GM08714 (cell line): Measurements from ENCODE around the gene RNF123.

Experiments
- H3K4me3 ChIP-seq: fragments of 200-500 bp; sonication (Bioruptor generic); 2 replicates; pipeline ENCODE4 v1.5.1; 2014; ENCODE audit warnings: mild to moderate bottlenecking, low read length, inconsistent platforms
- ZNF274 ChIP-seq: IDR thresholded peaks from 2 replicates; pipeline ENCODE4 v1.6.1; 2012; ENCODE audit warnings: mild to moderate bottlenecking, low read depth, low read length

Gene RNF123

DNA sequence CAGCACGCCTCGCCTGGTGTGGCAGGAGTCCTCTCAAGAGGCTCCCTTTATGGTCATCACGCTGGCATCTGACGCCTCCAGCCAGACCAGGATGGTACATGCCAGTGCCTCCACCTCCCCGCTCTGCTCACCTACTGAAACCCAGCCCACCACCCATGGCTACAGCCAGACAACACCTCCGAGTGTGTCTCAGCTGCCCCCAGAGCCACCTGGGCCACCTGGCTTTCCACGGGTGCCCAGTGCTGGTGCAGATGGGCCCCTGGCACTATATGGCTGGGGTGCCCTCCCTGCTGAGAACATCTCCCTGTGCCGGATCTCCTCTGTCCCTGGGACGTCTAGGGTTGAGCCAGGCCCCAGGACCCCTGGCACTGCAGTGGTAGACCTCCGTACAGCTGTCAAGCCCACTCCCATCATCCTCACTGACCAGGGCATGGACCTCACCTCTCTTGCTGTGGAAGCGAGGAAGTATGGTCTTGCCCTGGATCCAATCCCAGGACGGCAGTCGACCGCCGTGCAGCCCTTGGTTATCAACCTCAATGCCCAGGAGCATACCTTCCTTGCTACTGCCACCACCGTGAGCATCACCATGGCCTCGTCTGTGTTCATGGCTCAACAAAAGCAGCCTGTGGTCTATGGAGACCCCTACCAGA, 35.1 kb upstream of the RNF123 start:
- TF ChIP-seq ZNF274: no peak
- no peak overlapping the region for H3K4me3 ChIP-seq

DNA sequence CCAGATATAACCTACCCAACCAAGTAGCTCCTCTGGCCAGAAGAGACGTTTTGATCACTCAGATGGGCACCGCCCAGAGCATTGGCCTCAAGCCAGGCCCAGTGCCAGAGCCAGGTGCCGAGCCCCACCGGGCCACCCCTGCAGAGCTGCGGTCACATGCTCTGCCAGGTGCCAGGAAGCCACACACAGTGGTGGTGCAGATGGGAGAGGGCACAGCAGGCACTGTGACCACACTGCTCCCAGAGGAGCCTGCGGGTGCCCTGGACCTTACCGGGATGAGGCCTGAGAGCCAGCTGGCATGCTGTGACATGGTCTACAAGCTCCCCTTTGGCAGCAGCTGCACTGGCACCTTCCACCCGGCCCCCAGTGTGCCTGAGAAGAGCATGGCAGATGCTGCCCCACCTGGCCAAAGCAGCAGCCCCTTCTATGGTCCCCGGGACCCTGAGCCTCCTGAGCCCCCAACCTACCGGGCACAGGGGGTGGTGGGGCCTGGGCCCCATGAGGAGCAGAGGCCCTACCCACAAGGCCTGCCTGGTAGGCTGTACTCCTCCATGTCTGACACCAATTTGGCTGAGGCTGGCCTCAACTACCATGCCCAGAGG, 34.3 kb upstream of the RNF123 start:
- TF ChIP-seq ZNF274: no peak

DNA sequence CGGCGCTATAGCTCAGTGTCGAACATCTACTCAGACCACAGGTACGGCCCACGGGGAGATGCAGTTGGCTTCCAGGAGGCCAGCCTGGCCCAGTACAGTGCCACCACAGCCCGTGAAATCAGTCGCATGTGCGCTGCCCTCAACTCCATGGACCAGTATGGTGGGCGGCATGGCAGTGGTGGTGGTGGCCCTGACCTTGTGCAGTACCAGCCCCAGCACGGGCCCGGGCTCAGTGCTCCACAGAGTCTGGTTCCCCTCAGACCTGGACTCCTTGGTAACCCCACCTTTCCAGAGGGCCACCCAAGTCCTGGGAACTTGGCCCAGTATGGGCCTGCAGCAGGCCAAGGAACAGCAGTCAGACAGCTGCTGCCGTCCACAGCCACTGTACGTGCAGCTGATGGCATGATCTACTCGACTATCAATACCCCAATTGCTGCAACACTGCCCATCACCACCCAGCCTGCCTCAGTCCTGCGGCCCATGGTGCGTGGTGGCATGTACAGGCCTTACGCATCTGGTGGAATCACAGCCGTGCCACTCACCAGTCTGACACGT, 33.5 kb upstream of the RNF123 start:
- H3K4me3 ChIP-seq: no peak overlapping the region
- no peak for TF ChIP-seq ZNF274

More for the DNA sequence above, 34.3 kb upstream of the RNF123 start:
- no peak overlapping the region for H3K4me3 ChIP-seq

DNA sequence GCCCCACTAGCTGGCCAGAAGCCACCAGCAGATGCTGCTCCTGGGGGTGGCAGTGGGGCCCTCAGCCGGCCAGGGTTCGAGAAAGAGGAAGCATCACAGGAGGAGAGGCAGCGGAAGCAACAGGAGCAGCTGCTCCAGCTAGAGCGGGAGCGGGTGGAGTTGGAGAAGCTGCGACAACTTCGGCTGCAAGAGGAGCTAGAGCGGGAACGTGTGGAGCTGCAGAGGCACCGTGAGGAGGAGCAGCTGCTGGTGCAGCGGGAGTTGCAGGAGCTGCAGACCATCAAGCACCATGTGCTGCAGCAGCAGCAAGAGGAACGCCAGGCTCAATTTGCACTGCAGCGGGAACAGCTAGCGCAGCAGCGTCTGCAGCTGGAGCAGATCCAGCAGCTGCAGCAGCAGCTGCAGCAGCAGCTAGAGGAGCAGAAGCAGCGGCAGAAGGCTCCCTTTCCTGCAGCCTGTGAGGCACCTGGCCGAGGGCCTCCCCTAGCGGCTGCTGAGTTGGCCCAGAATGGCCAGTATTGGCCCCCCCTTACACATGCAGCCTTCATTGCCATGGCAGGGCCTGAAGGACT, 32.7 kb upstream of the RNF123 start:
- no peak overlapping the region for H3K4me3 ChIP-seq
- TF ChIP-seq ZNF274: no peak

DNA sequence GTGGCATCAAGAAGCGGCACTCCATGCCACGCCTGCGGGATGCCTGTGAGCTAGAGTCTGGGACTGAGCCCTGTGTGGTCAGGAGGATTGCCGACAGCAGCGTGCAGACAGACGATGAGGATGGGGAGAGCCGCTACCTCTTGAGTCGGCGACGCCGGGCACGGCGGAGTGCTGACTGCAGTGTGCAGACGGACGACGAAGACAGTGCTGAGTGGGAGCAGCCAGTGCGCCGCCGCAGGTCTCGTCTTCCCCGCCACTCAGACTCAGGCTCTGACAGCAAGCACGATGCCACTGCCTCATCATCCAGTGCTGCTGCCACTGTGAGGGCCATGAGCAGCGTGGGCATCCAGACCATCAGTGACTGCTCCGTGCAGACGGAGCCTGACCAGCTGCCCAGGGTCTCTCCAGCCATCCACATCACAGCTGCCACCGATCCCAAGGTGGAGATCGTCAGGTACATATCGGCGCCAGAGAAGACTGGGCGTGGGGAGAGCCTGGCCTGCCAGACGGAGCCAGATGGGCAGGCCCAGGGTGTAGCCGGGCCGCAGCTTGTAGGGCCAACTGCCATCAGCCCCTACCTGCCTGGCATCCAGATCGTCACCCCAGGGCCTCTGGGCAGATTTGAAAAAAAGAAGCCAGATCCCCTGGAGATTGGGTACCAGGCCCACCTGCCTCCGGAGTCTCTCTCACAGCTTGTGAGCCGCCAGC, 32.0 kb upstream of the RNF123 start:
- H3K4me3 ChIP-seq: no peak overlapping the region
- no peak for TF ChIP-seq ZNF274

DNA sequence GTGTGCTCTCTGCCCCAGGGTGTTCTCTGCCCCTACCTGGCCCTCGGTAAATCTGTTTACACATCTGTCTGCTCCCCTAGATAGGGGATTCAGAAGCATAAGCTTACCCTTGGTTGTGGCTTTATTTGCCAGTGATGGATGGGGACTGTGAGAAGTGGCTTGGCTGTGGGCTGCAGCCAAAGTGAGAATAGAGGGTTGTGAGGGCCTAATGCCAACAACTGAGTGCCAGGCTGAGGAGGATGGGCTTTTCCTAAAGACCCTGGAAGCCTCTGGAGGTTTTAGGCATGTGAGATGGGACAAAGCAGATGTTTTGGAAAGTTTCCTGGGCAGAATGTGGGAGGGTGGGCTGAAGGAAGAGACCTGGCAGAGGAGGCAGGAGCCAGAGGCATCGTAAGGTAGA, 30.6 kb upstream of the RNF123 start:
- TF ChIP-seq ZNF274: no peak
- H3K4me3 ChIP-seq: no peak overlapping the region

DNA sequence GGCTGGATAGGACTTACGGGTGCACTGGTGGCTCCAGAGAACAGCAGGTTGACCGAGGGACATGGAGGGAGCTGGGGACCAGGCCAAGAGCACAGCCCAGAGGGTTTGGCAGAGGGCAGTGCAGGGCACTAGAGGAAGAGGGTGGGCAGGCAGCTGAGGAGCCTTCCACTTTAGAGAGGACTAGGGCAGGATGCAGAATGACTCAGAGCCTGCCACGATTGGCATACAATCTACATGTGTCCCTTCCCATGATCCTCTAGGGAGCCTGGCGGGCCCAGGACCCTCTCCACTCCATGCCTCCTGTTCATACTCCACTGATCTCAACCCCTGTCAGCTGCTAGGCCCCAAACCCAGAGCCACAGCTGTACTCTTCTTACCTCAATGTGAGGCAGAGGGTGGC, 29.6 kb upstream of the RNF123 start:
- no peak overlapping the region for H3K4me3 ChIP-seq
- TF ChIP-seq ZNF274: no peak

DNA sequence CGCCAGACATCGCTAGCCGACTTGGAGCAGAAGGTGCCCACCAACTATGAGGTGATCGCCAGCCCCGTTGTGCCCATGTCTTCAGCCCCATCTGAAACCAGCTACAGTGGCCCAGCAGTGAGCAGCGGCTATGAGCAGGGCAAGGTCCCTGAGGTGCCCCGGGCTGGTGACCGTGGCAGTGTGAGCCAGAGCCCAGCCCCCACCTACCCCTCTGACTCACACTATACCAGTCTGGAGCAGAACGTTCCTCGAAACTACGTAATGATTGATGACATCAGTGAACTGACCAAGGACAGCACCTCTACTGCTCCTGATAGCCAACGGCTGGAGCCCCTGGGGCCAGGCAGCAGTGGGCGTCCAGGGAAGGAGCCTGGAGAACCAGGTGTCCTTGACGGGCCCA, 28.1 kb upstream of the RNF123 start:
- no peak for TF ChIP-seq ZNF274
- H3K4me3 ChIP-seq: no peak overlapping the region

DNA sequence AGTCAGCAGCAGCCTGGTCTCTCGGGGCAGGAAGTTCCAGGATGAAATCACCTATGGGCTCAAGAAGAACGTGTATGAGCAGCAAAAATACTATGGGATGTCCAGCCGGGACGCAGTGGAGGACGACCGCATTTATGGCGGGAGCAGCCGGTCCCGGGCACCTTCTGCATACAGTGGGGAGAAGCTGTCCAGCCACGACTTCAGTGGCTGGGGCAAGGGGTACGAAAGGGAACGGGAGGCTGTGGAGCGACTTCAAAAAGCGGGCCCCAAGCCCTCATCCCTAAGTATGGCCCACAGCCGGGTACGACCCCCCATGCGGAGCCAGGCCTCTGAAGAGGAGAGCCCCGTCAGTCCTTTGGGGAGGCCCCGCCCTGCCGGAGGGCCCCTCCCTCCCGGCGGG, 27.3 kb upstream of the RNF123 start:
- no peak overlapping the region for H3K4me3 ChIP-seq
- TF ChIP-seq ZNF274: no peak

DNA sequence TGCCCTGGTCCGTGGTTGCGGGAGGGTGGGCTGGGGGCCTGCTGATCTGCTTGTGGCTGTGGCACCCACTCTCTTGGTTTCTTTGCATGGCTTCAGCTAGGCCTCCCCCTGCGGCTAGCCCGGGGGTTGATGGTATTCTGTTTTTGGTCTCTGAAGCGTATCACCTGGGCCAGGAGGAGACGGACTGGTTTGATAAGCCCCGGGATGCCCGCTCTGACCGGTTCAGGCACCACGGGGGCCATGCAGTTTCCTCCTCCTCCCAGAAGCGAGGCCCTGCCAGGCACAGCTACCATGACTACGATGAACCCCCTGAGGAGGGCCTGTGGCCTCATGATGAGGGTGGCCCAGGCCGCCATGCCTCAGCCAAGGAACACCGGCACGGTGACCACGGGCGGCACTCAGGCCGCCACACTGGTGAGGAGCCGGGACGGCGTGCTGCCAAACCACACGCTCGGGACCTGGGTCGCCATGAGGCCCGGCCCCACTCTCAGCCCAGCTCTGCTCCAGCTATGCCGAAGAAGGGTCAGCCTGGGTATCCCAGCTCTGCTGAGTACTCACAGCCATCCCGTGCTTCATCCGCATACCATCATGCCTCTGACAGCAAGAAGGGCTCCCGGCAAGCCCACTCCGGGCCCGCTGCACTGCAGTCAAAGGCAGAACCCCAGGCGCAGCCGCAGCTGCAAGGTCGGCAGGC, 26.5 kb upstream of the RNF123 start:
- H3K4me3 ChIP-seq: no peak overlapping the region
- TF ChIP-seq ZNF274: no peak

DNA sequence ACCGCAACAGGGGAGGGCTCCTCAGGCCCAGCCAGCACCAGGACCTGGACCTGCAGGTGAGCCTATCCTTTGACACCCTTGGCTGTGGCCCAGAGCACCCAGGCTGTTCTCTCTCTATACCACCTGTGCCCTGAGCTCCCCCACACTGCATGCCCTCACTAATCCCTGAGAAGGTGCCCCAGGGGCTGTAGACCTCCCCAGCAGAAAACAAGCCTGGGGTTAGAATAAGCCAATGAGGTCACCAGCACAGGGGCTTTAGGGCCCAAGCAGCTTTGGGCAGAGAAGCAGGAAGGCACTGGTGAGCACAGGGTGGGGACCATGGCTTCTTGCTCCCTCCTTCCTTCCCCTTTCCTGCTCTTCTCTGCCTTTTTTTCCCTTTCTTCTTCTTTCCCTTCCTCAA, 25.5 kb upstream of the RNF123 start:
- no peak for TF ChIP-seq ZNF274
- H3K4me3 ChIP-seq: no peak overlapping the region

DNA sequence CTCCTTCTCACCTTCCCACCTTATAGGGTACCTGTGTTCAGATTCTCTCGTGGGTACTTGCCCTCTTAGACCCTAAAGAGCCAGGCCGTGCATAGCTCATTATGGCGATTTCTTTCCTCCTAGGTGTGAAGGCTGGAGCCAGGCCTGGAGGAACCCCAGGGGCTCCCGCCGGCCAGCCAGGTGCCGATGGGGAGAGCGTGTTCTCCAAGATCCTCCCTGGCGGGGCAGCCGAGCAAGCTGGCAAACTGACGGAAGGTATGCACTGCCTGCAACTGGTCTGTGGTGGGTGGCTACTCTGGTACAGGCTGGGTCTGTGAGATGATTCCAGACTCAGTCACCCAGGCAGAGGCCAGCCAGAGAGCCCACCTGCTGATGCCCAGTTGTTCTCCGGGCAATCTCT, 25.1 kb upstream of the RNF123 start:
- no peak for TF ChIP-seq ZNF274
- H3K4me3 ChIP-seq: no peak overlapping the region

DNA sequence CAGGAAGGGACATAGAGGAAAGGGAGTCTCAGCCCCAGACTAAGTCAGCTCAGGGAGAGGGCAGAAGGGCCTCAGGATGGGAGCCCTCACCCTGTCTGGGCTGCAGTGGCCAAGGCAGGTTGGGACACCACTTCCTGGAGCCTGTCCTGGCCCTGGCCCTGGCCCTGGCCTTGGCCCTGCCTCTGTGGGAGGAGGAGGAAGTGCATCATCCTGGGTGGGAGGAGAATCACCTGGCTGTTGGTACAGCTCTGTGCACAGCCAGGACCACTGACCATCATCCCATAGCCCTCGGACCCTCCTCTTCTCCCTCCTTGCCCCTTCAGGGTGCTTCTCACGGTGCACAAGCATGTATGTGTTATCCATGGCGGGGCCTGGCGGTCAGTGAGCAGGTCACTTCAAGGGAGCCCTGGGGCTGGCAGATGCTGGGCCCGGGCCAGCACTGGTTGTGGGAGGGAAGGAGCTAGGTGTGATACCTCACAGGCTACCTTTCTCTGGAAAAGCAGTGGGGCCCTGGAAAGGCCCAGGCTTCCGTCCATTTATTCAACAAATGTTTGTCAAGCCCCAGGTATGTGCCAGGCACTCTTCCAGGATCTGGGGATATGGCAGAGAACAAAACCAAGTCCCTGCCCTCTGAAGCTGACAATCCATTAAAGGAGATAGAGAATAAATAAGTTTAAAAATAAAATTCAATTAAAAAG, 23.4 kb upstream of the RNF123 start:
- TF ChIP-seq ZNF274: no peak

DNA sequence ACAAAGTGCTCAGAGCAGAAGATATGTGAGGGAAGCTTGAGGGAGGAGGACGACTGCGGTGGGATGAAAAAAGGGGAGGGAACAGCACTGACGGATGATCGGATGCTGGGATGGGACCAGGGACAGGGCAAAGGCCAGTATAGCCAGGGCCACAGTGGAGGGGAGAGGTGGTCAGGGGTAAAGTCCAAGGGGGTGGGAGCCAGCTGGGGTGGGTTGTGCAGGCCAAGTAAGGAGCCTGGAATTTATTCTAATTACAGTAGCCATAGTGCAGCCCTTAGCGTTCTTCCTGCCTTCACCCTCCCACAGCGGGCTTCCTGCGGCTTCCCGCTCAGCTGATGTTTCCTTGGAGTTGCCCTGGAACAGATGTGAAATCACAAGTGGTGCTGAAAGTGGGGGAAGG, 22.8 kb upstream of the RNF123 start:
- no peak overlapping the region for H3K4me3 ChIP-seq
- no peak for TF ChIP-seq ZNF274

More for the DNA sequence above, 23.4 kb upstream of the RNF123 start:
- H3K4me3 ChIP-seq: no peak overlapping the region
